GM12878 (cell line): Measurements from ENCODE around the gene RASIP1. TPM values are rescaled to one million over a fixed set of nuclear protein-coding genes. Genes with fewer than 3 reads are reported as not detected.

Source experiments
- ATAC-seq: fragments of 200-7000 bp; cut with Tn5 transposase; 3 replicates; pipeline ENCODE4 v1.9.1; 2020; ENCODE audit warnings: mild to moderate bottlenecking, moderate library complexity
- BruUV-seq: library from RNA; stranded (reverse); fragments of 400-500 nt; replicated peaks from 2 replicates; lab custom pipeline; 2021; lab: Mats Ljungman, UMichigan
- CTCF ChIA-PET: fragments of 300-600 bp; sonication (Branson Sonifier 250); formaldehyde crosslinking; extraction: SDS; loops from one replicate; lab custom pipeline; 2021; ENCODE audit warnings: inconsistent platforms; lab: Yijun Ruan, JAX
- POLR2A ChIA-PET: fragments of 350-600 bp; formaldehyde crosslinking; extraction: SDS; loops from one replicate; lab custom pipeline; 2021; ENCODE audit warnings: inconsistent platforms; lab: Charles Lee
- RAD21 ChIA-PET: fragments of 300-600 bp; sonication (Branson Sonifier 250); formaldehyde crosslinking; loops from one replicate; lab custom pipeline; 2023; ENCODE audit warnings: antibody characterized with exemption; ENCODE audit not compliant: unreplicated experiment; lab: Charles Lee
- SMC1A ChIA-PET: fragments of 300-600 bp; sonication (Branson Sonifier 250); formaldehyde crosslinking; loops from one replicate; lab custom pipeline; 2023; ENCODE audit not compliant: unreplicated experiment, uncharacterized antibody; lab: Charles Lee
- DNase-seq: peaks from one replicate; pipeline ENCODE4 v3.0.0-alpha.2; 2011; ENCODE audit warnings: low read depth, low spot score
- FAIRE-seq: peaks from 3 replicates; lab custom pipeline; 2011; peaks lifted over from hg19 to GRCh38; lab: Jason Lieb, UNC
- H2AFZ ChIP-seq: 2 replicates; pipeline ENCODE4 v1.6.0; 2011; ENCODE audit warnings: low read depth, low read length, control low read depth; ENCODE audit not compliant: control insufficient read depth
- H3K27ac ChIP-seq: 2 replicates; pipeline ENCODE4 v1.5.1; 2011; ENCODE audit warnings: control low read depth; ENCODE audit not compliant: control insufficient read depth, insufficient read depth
- H3K27me3 ChIP-seq, 2 experiments: replicated peaks in 1 of 2; 2 replicates each; pipeline versions ENCODE4 v1.6.0 to v1.6.1; 2011; ENCODE audit warnings: low read length in 1 of 2; ENCODE audit not compliant: control insufficient read depth in 2 of 2, insufficient read depth in 2 of 2
- H3K36me3 ChIP-seq, 2 experiments: 2 replicates each; pipeline ENCODE4 v1.5.1; 2011; ENCODE audit warnings: low read length in 1 of 2; ENCODE audit not compliant: control insufficient read depth in 2 of 2, insufficient read depth in 2 of 2
- H3K4me1 ChIP-seq: 2 replicates; pipeline ENCODE4 v1.6.1; 2011; ENCODE audit warnings: mild to moderate bottlenecking, low read length, moderate library complexity, mixed read lengths; ENCODE audit not compliant: control insufficient read depth, insufficient read depth
- H3K4me2 ChIP-seq: 2 replicates; pipeline ENCODE4 v1.6.0; 2011; ENCODE audit warnings: control low read depth; ENCODE audit not compliant: control insufficient read depth, insufficient read depth
- H3K4me3 ChIP-seq: fragments of 200-600 bp; sonication (generic); 2 replicates; pipeline ENCODE4 v1.5.1; 2016
- H3K79me2 ChIP-seq: 2 replicates; pipeline ENCODE4 v1.6.0; 2011; ENCODE audit warnings: low read length; ENCODE audit not compliant: control insufficient read depth, insufficient read depth
- H3K9ac ChIP-seq: 2 replicates; pipeline ENCODE4 v1.8.0; 2011; ENCODE audit warnings: low read length, control low read depth, mixed read lengths; ENCODE audit not compliant: control insufficient read depth, insufficient read depth
- H3K9me3 ChIP-seq: replicated peaks from 3 replicates; pipeline ENCODE4 v1.5.1; 2011; ENCODE audit warnings: mild to moderate bottlenecking, low read length; ENCODE audit not compliant: control insufficient read depth, insufficient read depth
- H4K20me1 ChIP-seq: 2 replicates; pipeline ENCODE4 v1.6.0; 2011; ENCODE audit not compliant: control insufficient read depth, insufficient read depth
- CHD1 ChIP-seq: IDR thresholded peaks from 2 replicates; pipeline ENCODE4 v1.6.1; 2012; ENCODE audit warnings: low read depth, low read length, improper control_type of control experiment
- NFIC ChIP-seq: IDR thresholded peaks from 2 replicates; pipeline ENCODE4 v1.6.1; 2012; ENCODE audit warnings: low read depth, mild to moderate bottlenecking, inconsistent platforms, low read length, moderate library complexity
- PML ChIP-seq: IDR thresholded peaks from 2 replicates; pipeline ENCODE4 v1.6.1; 2012; ENCODE audit warnings: low read length, inconsistent platforms
- RAD21 ChIP-seq: IDR thresholded peaks from 2 replicates; pipeline ENCODE4 v1.6.1; 2011; ENCODE audit warnings: mild to moderate bottlenecking, low read depth, low read length, moderate library complexity; ENCODE audit not compliant: insufficient read depth
- SP1 ChIP-seq: IDR thresholded peaks from one replicate; pipeline ENCODE4 v1.6.1; 2011; ENCODE audit warnings: low read depth, low read length
- SRF ChIP-seq, 2 experiments: IDR thresholded peaks; 2 replicates each; pipeline ENCODE4 v1.6.1; 2011; ENCODE audit warnings: low read depth in 2 of 2, low read length in 2 of 2, mild to moderate bottlenecking in 1 of 2, moderate library complexity in 1 of 2
- ZBED1 ChIP-seq: IDR thresholded peaks from 2 replicates; pipeline ENCODE4 v1.6.1; 2016; ENCODE audit warnings: borderline replicate concordance
- ZBTB40 ChIP-seq: fragments of 450-650 bp; IDR thresholded peaks from 2 replicates; pipeline ENCODE4 v1.6.1; 2016; ENCODE audit warnings: mild to moderate bottlenecking, moderate library complexity, borderline replicate concordance
- ZNF687 ChIP-seq: fragments of 450-650 bp; IDR thresholded peaks from 2 replicates; pipeline ENCODE4 v1.6.1; 2017; ENCODE audit warnings: mild to moderate bottlenecking, moderate library complexity
- WGBS: methylation state at CpG from one replicate; pipeline ENCODE4 v1.1.6; 2016; ENCODE audit warnings: low lambda C conversion rate; ENCODE audit not compliant: insufficient replicate concordance, insufficient coverage; ENCODE audit errors: missing lambda C conversion rate; 5-methylcytosine and 5-hydroxymethylcytosine counted together
- in situ Hi-C: fragments of 300-500 bp; cut with MboI; formaldehyde crosslinking; loops from 9 replicates; pipeline ENCODE4 v1.14.3; 2018; ENCODE audit warnings: mixed read lengths
- intact Hi-C: fragments of 100-400 bp; cut with micrococcal nuclease; formaldehyde crosslinking; loops from one replicate; pipeline ENCODE4 v1.14.2; 2022; ENCODE audit not compliant: unreplicated experiment
- polyA plus RNA-seq, 11 experiments: library from polyadenylated mRNA; depleted of rRNA in 4 of 11; unstranded in 6 of 11; stranded (reverse) in 5 of 11; fragments of >200 nt; fragmentation: Nextera tagmentation in 4 of 11; fragmentation: Illumina TruSeq in 1 of 11; extraction: Ambion mirVana in 4 of 11; extraction: Trizol in 1 of 11; gene quantifications; 1 replicate in 1 of 11; 2 replicates in 10 of 11; pipeline versions ENCODE4 v1.2.1 to v1.2.3, GENCODE V29; 2011 to 2016; ENCODE audit warnings: inconsistent platforms in 2 of 11, missing spikeins in 2 of 11, low read depth in 1 of 11
- total RNA-seq, 4 experiments: library from RNA; depleted of rRNA in 3 of 4; stranded (reverse); fragments of >200 nt in 3 of 4; fragmentation: Illumina TruSeq in 1 of 4; extraction: Trizol in 1 of 4; gene quantifications; 2 replicates each; pipeline versions ENCODE4 v1.2.1 to v1.2.3, GENCODE V29; 2013 to 2021

Gene RASIP1
- total and polyA plus RNA-seq, 10 of the 15 experiments (the other 5 are each of a cell fraction or from before 2014, with no cell fraction given), result 0.08 TPM; not detected in 9

- TF ChIP-seq SRF (IDR thresholded peaks at IDR 0.05; ENCODE audit: low read depth in 2 of 2, low read length in 2 of 2) (no peak), RAD21 (no peak), CHD1 (no peak)
Measured at GRCh38 chr19:48728911-48729664, 11.3 kb downstream of the RASIP1 start (continued).

- ChIA-PET POLR2A (no interaction called here), SMC1A (interaction anchor here (1.1 kb wide), 1 partner anchor 81 kb away, joined by 3 read pairs; no protein-coding TSS in a partner anchor), RAD21 (interaction anchor here (2.0 kb wide), 1 partner anchor 13 kb away, joined by 4 read pairs; no protein-coding TSS in a partner anchor), CTCF (interaction anchor here (0.6 kb wide), 1 partner anchor 116 kb away, joined by 3 read pairs; no protein-coding TSS in a partner anchor)
- no peak overlapping the region for H3K4me2 ChIP-seq
- peak overlapping the region; percentile 51; the same call in 1 of the 2 replicates for H2AFZ ChIP-seq
- no peaks in the 10 kb centered on the region for H3K79me2 ChIP-seq
- no peaks in the 10 kb centered on the region for H4K20me1 ChIP-seq
- ATAC-seq, result no peak
- in situ Hi-C loops (no loop called here), intact Hi-C loops (no loop called here)
- no peak overlapping the region for H3K4me3 ChIP-seq
- no peaks in the 10 kb centered on the region; the same call in 1 of the 2 replicates for H3K4me1 ChIP-seq
- 34% methylated on average over 2 of the region's 2 CpGs for WGBS
- no peak for DNase-seq
- peaks cover 8% of the 10 kb centered on the region; the same call in 2 of the 3 replicates for H3K9me3 ChIP-seq
- no peaks in the 10 kb centered on the region for H3K27me3 ChIP-seq
- no TSS peak for BruUV-seq
- no peak overlapping the region for H3K9ac ChIP-seq
- no peaks in the 10 kb centered on the region for H3K36me3 ChIP-seq
- H3K27ac ChIP-seq, result no peak overlapping the region
- no peak for FAIRE-seq
- TF ChIP-seq SP1 (no peak), ZBED1 (no peak), ZBTB40 (peak; percentile 74), ZNF687 (no peak), PML (no peak), NFIC (no peak)
Measured at GRCh38 chr19:48726556-48726955, 13.9 kb downstream of the RASIP1 start.
